ENCODE results near the gene PHRF1. TPM values are rescaled to one million over a fixed set of nuclear protein-coding genes. Genes with fewer than 3 reads are reported as not detected.
A peak's percentile ranks its signal among the peaks of the same experiment; 100 is the strongest.

PHRF1 gene
- total RNA-seq, 1 experiment from 2014 or later: 31.8 TPM

DNA sequence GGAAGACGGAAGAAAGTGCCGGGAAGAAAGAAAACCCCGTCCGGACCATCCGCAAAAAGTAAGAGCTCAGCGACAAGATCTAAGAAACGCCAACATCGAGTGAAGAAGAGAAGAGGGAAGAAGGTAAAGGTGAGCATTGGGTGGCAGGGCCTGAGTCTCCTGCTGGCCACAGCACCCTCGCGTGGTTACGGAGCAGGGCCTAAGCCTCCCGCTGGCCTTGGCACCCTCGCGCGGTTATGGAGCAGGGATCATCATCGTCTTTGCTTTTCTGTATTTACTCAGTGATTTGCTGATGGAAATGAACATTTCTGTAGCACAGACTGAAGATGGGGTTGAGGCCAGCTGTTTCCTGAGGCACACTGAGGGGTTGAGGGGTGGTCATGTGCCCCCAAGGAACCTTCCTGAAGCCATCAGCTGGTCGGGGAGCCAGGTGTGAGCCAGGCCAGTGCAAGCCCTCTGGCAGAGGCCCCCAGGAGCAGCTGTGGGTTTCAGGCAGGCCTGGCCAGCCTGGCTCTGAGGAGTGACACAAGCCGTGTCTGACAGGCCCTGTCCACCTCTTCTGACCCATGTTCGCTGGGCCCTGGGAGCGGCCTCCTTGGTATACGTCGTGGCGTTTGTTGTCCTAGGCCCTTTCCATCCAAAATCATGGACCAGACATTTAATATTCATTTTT is 25.4 kb downstream of the PHRF1 start:
- no peak overlapping the region for H3K4me3 Mint-ChIP-seq (ENCODE audit: unreplicated experiment)
- intact Hi-C loops (cut with micrococcal nuclease): no loop called here
- no peak for DNase-seq (ENCODE audit: unreplicated experiment)
- TF ChIP-seq, protein P1, sequence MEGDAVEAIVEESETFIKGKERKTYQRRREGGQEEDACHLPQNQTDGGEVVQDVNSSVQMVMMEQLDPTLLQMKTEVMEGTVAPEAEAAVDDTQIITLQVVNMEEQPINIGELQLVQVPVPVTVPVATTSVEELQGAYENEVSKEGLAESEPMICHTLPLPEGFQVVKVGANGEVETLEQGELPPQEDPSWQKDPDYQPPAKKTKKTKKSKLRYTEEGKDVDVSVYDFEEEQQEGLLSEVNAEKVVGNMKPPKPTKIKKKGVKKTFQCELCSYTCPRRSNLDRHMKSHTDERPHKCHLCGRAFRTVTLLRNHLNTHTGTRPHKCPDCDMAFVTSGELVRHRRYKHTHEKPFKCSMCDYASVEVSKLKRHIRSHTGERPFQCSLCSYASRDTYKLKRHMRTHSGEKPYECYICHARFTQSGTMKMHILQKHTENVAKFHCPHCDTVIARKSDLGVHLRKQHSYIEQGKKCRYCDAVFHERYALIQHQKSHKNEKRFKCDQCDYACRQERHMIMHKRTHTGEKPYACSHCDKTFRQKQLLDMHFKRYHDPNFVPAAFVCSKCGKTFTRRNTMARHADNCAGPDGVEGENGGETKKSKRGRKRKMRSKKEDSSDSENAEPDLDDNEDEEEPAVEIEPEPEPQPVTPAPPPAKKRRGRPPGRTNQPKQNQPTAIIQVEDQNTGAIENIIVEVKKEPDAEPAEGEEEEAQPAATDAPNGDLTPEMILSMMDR (IDR thresholded peaks at IDR 0.05; ENCODE audit: unreplicated experiment): no peak
- no peaks in the 10 kb centered on the region for H3K4me1 Mint-ChIP-seq (ENCODE audit: insufficient read depth, unreplicated experiment)
- H3K36me3 Mint-ChIP-seq (ENCODE audit: insufficient read depth, unreplicated experiment): peaks cover 70% of the 10 kb centered on the region
- ChIA-PET POLR2A (no interaction called here), CTCF (no interaction called here)
- no peaks in the 10 kb centered on the region for H3K9me3 Mint-ChIP-seq (ENCODE audit: unreplicated experiment)
- no peak overlapping the region for H3K27ac Mint-ChIP-seq (ENCODE audit: low read depth, unreplicated experiment)
- no TSS peak for BruUV-seq (replicated peaks)
- H3K27me3 Mint-ChIP-seq (ENCODE audit: insufficient read depth, unreplicated experiment): no peaks in the 10 kb centered on the region

DNA sequence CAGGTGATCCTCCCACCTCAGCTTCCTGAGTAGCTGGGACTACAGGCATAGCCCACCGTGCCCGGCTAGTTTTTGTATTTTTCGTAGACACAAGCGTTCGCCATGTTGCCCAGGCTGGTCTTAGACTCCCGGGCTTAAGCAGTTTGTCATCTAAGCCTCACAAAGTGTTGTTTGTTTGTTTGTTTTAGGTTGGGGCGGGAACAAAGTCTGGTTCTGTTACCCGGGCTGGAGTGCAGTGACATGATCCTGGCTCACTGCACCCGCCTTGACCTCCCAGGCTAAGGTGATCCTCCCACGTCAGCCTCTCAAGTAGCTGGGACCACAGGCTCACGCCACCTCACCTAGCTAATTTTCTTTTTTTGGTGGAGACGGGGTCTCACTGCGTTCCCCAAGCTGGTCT is 26.9 kb downstream of the PHRF1 start:
- no peak overlapping the region for H3K27ac Mint-ChIP-seq (ENCODE audit: low read depth, unreplicated experiment)
- CTCF ChIA-PET: interaction anchor here (0.6 kb wide), 1 partner anchor 39 kb away, joined by 3 read pairs; no protein-coding TSS in a partner anchor
- peaks cover 75% of the 10 kb centered on the region for H3K36me3 Mint-ChIP-seq (ENCODE audit: insufficient read depth, unreplicated experiment)
- POLR2A ChIA-PET: interaction anchor here (0.6 kb wide), 1 partner anchor 67 kb away, joined by 3 read pairs; no protein-coding TSS in a partner anchor
- no peak overlapping the region for H3K4me3 Mint-ChIP-seq (ENCODE audit: unreplicated experiment)
- H3K9me3 Mint-ChIP-seq (ENCODE audit: unreplicated experiment): no peaks in the 10 kb centered on the region
- DNase-seq (ENCODE audit: unreplicated experiment): no peak
- H3K27me3 Mint-ChIP-seq (ENCODE audit: insufficient read depth, unreplicated experiment): no peaks in the 10 kb centered on the region
- TF ChIP-seq, protein P1 (IDR thresholded peaks at IDR 0.05; ENCODE audit: unreplicated experiment): no peak
- intact Hi-C loops (cut with micrococcal nuclease): no loop called here
- BruUV-seq (replicated peaks): no TSS peak
- no peaks in the 10 kb centered on the region for H3K4me1 Mint-ChIP-seq (ENCODE audit: insufficient read depth, unreplicated experiment)

DNA sequence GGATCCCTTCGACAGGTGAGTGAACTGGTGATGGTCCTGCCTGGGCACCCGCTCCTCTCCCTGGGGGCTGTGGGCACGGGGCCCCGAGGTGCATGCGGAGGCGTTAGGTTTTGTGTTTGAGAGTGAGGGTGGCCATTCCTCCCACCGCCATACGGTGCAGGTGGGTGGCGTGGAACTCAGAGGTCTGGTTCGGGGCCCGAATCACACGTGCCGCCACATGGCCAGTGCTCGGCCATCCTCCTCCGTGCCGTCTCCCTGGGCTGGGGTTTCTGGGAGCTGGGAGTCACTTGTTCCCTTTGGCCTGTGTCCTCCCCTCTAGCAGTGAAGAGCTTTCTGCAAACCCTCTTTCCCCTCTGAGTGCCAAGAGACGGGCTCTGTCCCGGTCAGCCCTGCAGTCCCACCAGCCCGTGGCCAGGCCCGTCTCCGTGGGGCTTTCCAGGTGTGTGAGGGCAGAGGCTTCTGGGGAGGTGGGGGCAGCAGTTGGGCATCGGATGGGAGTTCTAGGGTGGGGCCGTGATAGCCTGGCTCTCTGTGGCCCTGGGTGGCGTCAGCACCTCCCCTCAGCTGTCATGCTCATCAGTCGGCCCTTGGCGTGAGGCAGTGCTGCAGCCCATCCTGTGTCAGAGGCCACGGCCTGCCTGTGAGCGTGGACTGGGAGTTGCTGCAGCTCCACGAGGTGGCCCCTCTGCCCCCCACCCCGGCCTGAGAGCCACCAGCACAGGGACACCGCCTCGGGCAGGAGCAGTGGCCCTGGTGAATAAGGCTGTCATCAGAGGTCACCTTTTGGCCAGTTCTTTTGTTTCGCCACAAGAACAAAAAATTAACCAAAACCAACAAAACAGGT is 29.2 kb downstream of the PHRF1 start:
- no peaks in the 10 kb centered on the region for H3K27me3 Mint-ChIP-seq (ENCODE audit: insufficient read depth, unreplicated experiment)
- CTCF ChIA-PET: interaction anchor here (1.4 kb wide), 1 partner anchor 8 kb away, joined by 4 read pairs; no protein-coding TSS in a partner anchor
- TF ChIP-seq, protein P1 (IDR thresholded peaks at IDR 0.05; ENCODE audit: unreplicated experiment): no peak
- no peaks in the 10 kb centered on the region for H3K4me1 Mint-ChIP-seq (ENCODE audit: insufficient read depth, unreplicated experiment)
- H3K4me3 Mint-ChIP-seq (ENCODE audit: unreplicated experiment): no peak overlapping the region
- intact Hi-C loops (cut with micrococcal nuclease): no loop called here
- no peak for DNase-seq (ENCODE audit: unreplicated experiment)
- H3K27ac Mint-ChIP-seq (ENCODE audit: low read depth, unreplicated experiment): no peak overlapping the region
- H3K9me3 Mint-ChIP-seq (ENCODE audit: unreplicated experiment): no peaks in the 10 kb centered on the region
- BruUV-seq (replicated peaks): no TSS peak
- POLR2A ChIA-PET: interaction anchor here (1.4 kb wide), 1 partner anchor 27 kb away, joined by 9 read pairs; no protein-coding TSS in a partner anchor
- peaks cover 62% of the 10 kb centered on the region for H3K36me3 Mint-ChIP-seq (ENCODE audit: insufficient read depth, unreplicated experiment)

DNA sequence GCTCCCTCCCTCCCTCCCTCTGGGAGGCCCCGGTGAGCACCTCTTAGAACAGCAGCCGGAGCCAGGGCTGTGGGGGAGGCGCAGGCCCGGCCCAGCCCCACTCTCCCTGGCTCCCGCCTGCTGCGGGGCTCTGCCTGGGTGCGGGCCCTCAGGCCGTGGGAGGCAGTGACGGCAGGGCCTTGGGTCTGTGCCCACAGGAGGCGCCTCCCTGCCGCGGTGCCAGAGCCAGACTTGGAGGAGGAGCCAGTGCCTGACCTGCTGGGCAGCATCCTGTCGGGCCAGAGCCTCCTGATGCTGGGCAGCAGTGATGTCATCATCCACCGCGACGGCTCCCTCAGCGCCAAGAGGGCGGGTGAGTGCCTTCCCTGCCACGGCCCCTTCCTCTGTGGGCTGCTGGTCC is 30.0 kb downstream of the PHRF1 start:
- no peaks in the 10 kb centered on the region for H3K4me1 Mint-ChIP-seq (ENCODE audit: insufficient read depth, unreplicated experiment)
- POLR2A ChIA-PET: interaction anchor here (0.6 to 1.4 kb wide), 4 partner anchors 23 to 142 kb away, joined by 3 to 9 read pairs (median 4); no protein-coding TSS in a partner anchor
- no peaks in the 10 kb centered on the region for H3K27me3 Mint-ChIP-seq (ENCODE audit: insufficient read depth, unreplicated experiment)

More for the DNA sequence above, 30.0 kb downstream of the PHRF1 start:
- no peaks in the 10 kb centered on the region for H3K9me3 Mint-ChIP-seq (ENCODE audit: unreplicated experiment)
- no TSS peak for BruUV-seq (replicated peaks)
- H3K4me3 Mint-ChIP-seq (ENCODE audit: unreplicated experiment): no peak overlapping the region
- peaks cover 61% of the 10 kb centered on the region for H3K36me3 Mint-ChIP-seq (ENCODE audit: insufficient read depth, unreplicated experiment)
- TF ChIP-seq, protein P1 (IDR thresholded peaks at IDR 0.05; ENCODE audit: unreplicated experiment): no peak
- intact Hi-C loops (cut with micrococcal nuclease): no loop called here
- peak; percentile 91 for DNase-seq (ENCODE audit: unreplicated experiment)
- CTCF ChIA-PET: no interaction called here
- no peak overlapping the region for H3K27ac Mint-ChIP-seq (ENCODE audit: low read depth, unreplicated experiment)
